ENCODE results near the gene PBX3.

DNA sequence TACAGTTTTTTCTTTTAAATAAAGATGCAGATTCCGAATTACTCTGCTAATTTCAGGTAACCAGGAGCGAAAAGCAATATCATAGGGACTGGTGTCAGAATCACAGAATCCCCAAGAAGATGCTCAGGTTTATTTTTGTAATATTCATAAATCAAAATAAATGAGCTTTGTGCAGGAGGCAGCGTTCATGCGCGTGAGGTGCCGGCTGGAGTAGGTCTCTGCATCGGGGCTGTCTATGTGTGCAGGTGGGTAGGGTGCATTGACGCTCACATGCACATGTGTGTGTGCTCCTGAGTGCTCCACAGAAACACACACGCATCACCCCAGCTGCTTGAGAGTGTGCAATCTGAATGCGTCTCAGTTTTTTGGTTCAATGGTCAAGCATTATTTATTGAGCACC, 226.4 kb downstream of the PBX3 start:
- TF ChIP-seq EZH2 (IDR thresholded peaks at IDR 0.05; ENCODE audit: insufficient read depth, poor library complexity, severe bottlenecking) (no peak), EZH2phosphoT487 (IDR thresholded peaks at IDR 0.05; ENCODE audit: insufficient read depth, low read depth) (no peak)
